GM23338 (cell line): ENCODE measurements around the gene FRAS1. TPM values are rescaled to one million over a fixed set of nuclear protein-coding genes. Genes with fewer than 3 reads are reported as not detected.

Experiments used
- ATAC-seq: fragments of 200-7000 bp; cut with Tn5 transposase; 3 replicates; pipeline ENCODE4 v1.9.1; 2020
- DNase-seq: peaks from one replicate; pipeline ENCODE4 v3.0.0-alpha.2; 2015; ENCODE audit warnings: low spot score
- H2AFZ ChIP-seq: fragments of 200-600 bp; sonication (generic); 2 replicates; pipeline ENCODE4 v1.8.0; 2016; ENCODE audit warnings: antibody characterized with exemption, mild to moderate bottlenecking, moderate library complexity
- H3F3A ChIP-seq: fragments of 200-600 bp; sonication (generic); replicated peaks from 2 replicates; pipeline ENCODE4 v1.8.0; 2017; ENCODE audit warnings: antibody characterized with exemption, mixed run types, low read depth
- H3K27ac ChIP-seq: fragments of 200-600 bp; sonication (generic); 2 replicates; pipeline ENCODE4 v1.6.1; 2016; ENCODE audit warnings: low read depth
- H3K27me3 ChIP-seq: fragments of 200-600 bp; sonication (generic); 2 replicates; pipeline ENCODE4 v1.8.0; 2016; ENCODE audit warnings: mild to moderate bottlenecking, mixed run types, moderate library complexity; ENCODE audit not compliant: insufficient read depth
- H3K36me3 ChIP-seq: fragments of 200-600 bp; sonication (generic); 2 replicates; pipeline ENCODE4 v1.8.0; 2016; ENCODE audit warnings: mild to moderate bottlenecking; ENCODE audit not compliant: insufficient read depth
- H3K4me1 ChIP-seq: fragments of 200-600 bp; sonication (generic); 2 replicates; pipeline ENCODE4 v1.8.0; 2016; ENCODE audit warnings: mild to moderate bottlenecking, moderate library complexity; ENCODE audit not compliant: insufficient read depth
- H3K4me2 ChIP-seq: fragments of 200-600 bp; sonication (generic); 2 replicates; pipeline ENCODE4 v1.7.1; 2017; ENCODE audit warnings: mixed run types
- H3K4me3 ChIP-seq: fragments of 200-600 bp; sonication (generic); 2 replicates; pipeline ENCODE4 v1.6.1; 2016; ENCODE audit warnings: mixed run types
- H3K79me2 ChIP-seq: fragments of 200-600 bp; sonication (generic); replicated peaks from 2 replicates; pipeline ENCODE4 v1.8.0; 2017; ENCODE audit warnings: mild to moderate bottlenecking; ENCODE audit not compliant: insufficient read depth
- H3K9me2 ChIP-seq: fragments of 200-600 bp; sonication (generic); 2 replicates; pipeline ENCODE4 v1.8.0; 2017; ENCODE audit not compliant: insufficient read depth
- H4K20me1 ChIP-seq: fragments of 200-600 bp; sonication (generic); replicated peaks from 2 replicates; pipeline ENCODE4 v1.8.0; 2017; ENCODE audit warnings: mild to moderate bottlenecking; ENCODE audit not compliant: insufficient read depth
- H3K27ac Mint-ChIP-seq: 2 replicates; pipeline ENCODE4 v1.8.0; 2020; ENCODE audit warnings: inconsistent platforms, mild to moderate bottlenecking, moderate library complexity, mixed read lengths
- H3K27me3 Mint-ChIP-seq: 3 replicates; pipeline ENCODE4 v1.8.0; 2022; ENCODE audit warnings: low read depth, mild to moderate bottlenecking, moderate library complexity, mixed read lengths, inconsistent platforms; ENCODE audit not compliant: insufficient read depth, poor library complexity
- H3K36me3 Mint-ChIP-seq: 3 replicates; pipeline ENCODE4 v1.8.0; 2021; ENCODE audit warnings: low read depth, mild to moderate bottlenecking, inconsistent platforms, moderate library complexity, mixed read lengths
- H3K4me1 Mint-ChIP-seq: 3 replicates; pipeline ENCODE4 v1.8.0; 2020; ENCODE audit warnings: mild to moderate bottlenecking, inconsistent platforms, mixed read lengths
- H3K4me3 Mint-ChIP-seq: 3 replicates; pipeline ENCODE4 v1.8.0; 2021; ENCODE audit warnings: moderate library complexity, mild to moderate bottlenecking, inconsistent platforms, mixed read lengths
- H3K9me3 Mint-ChIP-seq: 3 replicates; pipeline ENCODE4 v1.8.0; 2020; ENCODE audit warnings: moderate library complexity, mild to moderate bottlenecking, inconsistent platforms, mixed read lengths
- CREB1 ChIP-seq: fragments of 250-450 bp; sonication (Bioruptor Pico); IDR thresholded peaks from 2 replicates; pipeline ENCODE4 v1.5.0; 2020; ENCODE audit warnings: low read depth, mild to moderate bottlenecking, moderate library complexity
- CTCF ChIP-seq, 2 experiments: fragments of 200-600 bp in 1 of 2; sonication (generic) in 1 of 2; conservative IDR thresholded peaks; 2 replicates each; pipeline versions ENCODE4 v1.5.1 to v1.6.1; 2016 to 2017; ENCODE audit warnings: antibody characterized with exemption in 2 of 2, low read depth in 2 of 2, mild to moderate bottlenecking in 2 of 2, moderate library complexity in 1 of 2
- ETS1 ChIP-seq: IDR thresholded peaks from 2 replicates; pipeline ENCODE4 v1.6.1; 2016; ENCODE audit warnings: antibody characterized with exemption
- EZH2 ChIP-seq: fragments of 200-600 bp; sonication (generic); IDR thresholded peaks from one replicate; pipeline ENCODE4 v1.8.0; 2017; ENCODE audit warnings: antibody characterized with exemption, mild to moderate bottlenecking, low read depth; ENCODE audit not compliant: unreplicated experiment
- EZH2phosphoT487 ChIP-seq: fragments of 200-600 bp; sonication (generic); IDR thresholded peaks from one replicate; pipeline ENCODE4 v1.8.1; 2018; ENCODE audit warnings: antibody characterized with exemption; ENCODE audit not compliant: unreplicated experiment
- JUNB ChIP-seq: IDR thresholded peaks from one replicate; pipeline ENCODE4 v1.6.1; 2016; ENCODE audit warnings: antibody characterized with exemption; ENCODE audit not compliant: unreplicated experiment
- NANOG ChIP-seq: IDR thresholded peaks from 2 replicates; pipeline ENCODE4 v1.6.1; 2016; ENCODE audit warnings: antibody characterized with exemption, borderline replicate concordance
- POLR2AphosphoS5 ChIP-seq: IDR thresholded peaks from 2 replicates; pipeline ENCODE4 v1.6.1; 2016; ENCODE audit warnings: antibody characterized with exemption, low read depth
- REST ChIP-seq: IDR thresholded peaks from one replicate; pipeline ENCODE4 v1.6.1; 2018; ENCODE audit warnings: antibody characterized with exemption; ENCODE audit not compliant: unreplicated experiment
- STAT1 ChIP-seq: IDR thresholded peaks from one replicate; pipeline ENCODE4 v1.6.1; 2016; ENCODE audit warnings: antibody characterized with exemption; ENCODE audit not compliant: unreplicated experiment
- ZNF114 ChIP-seq: fragments of 250-450 bp; sonication (Bioruptor Pico); IDR thresholded peaks from 2 replicates; pipeline ENCODE4 v1.5.0; 2020; ENCODE audit warnings: mild to moderate bottlenecking, moderate library complexity
- ZNF331 ChIP-seq: fragments of 250-450 bp; sonication (Bioruptor Pico); IDR thresholded peaks from 2 replicates; pipeline ENCODE4 v1.5.0; 2020; ENCODE audit warnings: low read depth, mild to moderate bottlenecking, moderate library complexity
- ZNF462 ChIP-seq: fragments of 250-450 bp; sonication (Bioruptor Pico); IDR thresholded peaks from 2 replicates; pipeline ENCODE4 v1.5.0; 2020; ENCODE audit warnings: mild to moderate bottlenecking, moderate library complexity
- polyA plus RNA-seq: library from polyadenylated mRNA; unstranded; fragments of >200 nt; fragmentation: Nextera tagmentation; extraction: Ambion mirVana; gene quantifications from 2 replicates; pipeline ENCODE4 v1.2.1, GENCODE V29; 2016
- total RNA-seq: library from RNA; depleted of rRNA; stranded (reverse); fragments of >200 nt; shearing (Covaris generic); gene quantifications from 2 replicates; pipeline ENCODE4 v1.2.3, GENCODE V29; 2014

The FRAS1 gene
- total and polyA plus RNA-seq, 2 experiments from 2014 or later = 12.4 to 108 TPM

GRCh38 chr4:78079726-78080430 is 22.8 kb downstream of the FRAS1 start:
- Histone ChIP-seq H3K79me2 (peaks cover 73% of the 10 kb centered on the region), H3F3A (no peaks in the 10 kb centered on the region), H3K9me2 (no peaks in the 10 kb centered on the region), H3K4me1 (peaks cover 30% of the 10 kb centered on the region), H3K36me3 (no peaks in the 10 kb centered on the region), H3K4me3 (no peak overlapping the region), H3K27me3 (no peaks in the 10 kb centered on the region), H3K4me2 (no peak overlapping the region), H2AFZ (no peak overlapping the region), H4K20me1 (0 out of 2 replicates have a peak, but pooled peaks cover 4% of the 10 kb centered on the region), H3K27ac (no peak overlapping the region)
- H3K4me3 Mint-ChIP-seq = no peak overlapping the region
- no peaks in the 10 kb centered on the region for H3K9me3 Mint-ChIP-seq
- no peak overlapping the region for H3K27ac Mint-ChIP-seq
- TF ChIP-seq ZNF462 (CRISPR knock-in tag) (no peak), JUNB (no peak), STAT1 (no peak), EZH2 (no peak), REST (no peak), ZNF114 (CRISPR knock-in tag) (no peak), NANOG (no peak), ZNF331 (no peak), CTCF (conservative IDR thresholded peaks at IDR 0.05; ENCODE audit: low read depth in 2 of 2) (no peak), CREB1 (CRISPR knock-in tag) (no peak), POLR2AphosphoS5 (no peak), EZH2phosphoT487 (no peak), ETS1 (no peak)
- H3K36me3 Mint-ChIP-seq = peaks cover 4% of the 10 kb centered on the region; the same call in 1 of the 3 replicates
- H3K27me3 Mint-ChIP-seq = peaks cover 2% of the 10 kb centered on the region
- ATAC-seq (no peak), DNase-seq (no peak)
- peaks cover 30% of the 10 kb centered on the region for H3K4me1 Mint-ChIP-seq
